Esophagus (tissue), 2 donors: ENCODE measurements around the gene ROPN1L. TPM values are rescaled to one million over a fixed set of nuclear protein-coding genes. Genes with fewer than 3 reads are reported as not detected.

Experiments
- H3K27ac ChIP-seq, 2 donors: one replicate each; pipeline ENCODE4 v1.5.1; 2013; ENCODE audit warnings: low read depth in 2 of 2, mild to moderate bottlenecking in 2 of 2, inconsistent platforms in 1 of 2, low read length in 1 of 2, moderate library complexity in 1 of 2
- H3K27me3 ChIP-seq, 2 donors: one replicate each; pipeline ENCODE4 v1.6.1; 2013; ENCODE audit warnings: low read length in 2 of 2, control low read depth in 1 of 2, mild to moderate bottlenecking in 1 of 2; ENCODE audit not compliant: insufficient read depth in 2 of 2, control insufficient read depth in 1 of 2
- H3K36me3 ChIP-seq, 2 donors: one replicate each; pipeline ENCODE4 v1.6.1; 2013; ENCODE audit warnings: low read length in 1 of 2; ENCODE audit not compliant: control insufficient read depth in 2 of 2, insufficient read depth in 2 of 2
- H3K4me1 ChIP-seq, 2 donors: one replicate each; pipeline ENCODE4 v1.6.1; 2013; ENCODE audit warnings: low read length in 1 of 2; ENCODE audit not compliant: control insufficient read depth in 2 of 2, insufficient read depth in 2 of 2
- H3K4me3 ChIP-seq, 2 donors: one replicate each; pipeline ENCODE4 v1.5.1; 2013; ENCODE audit warnings: low read length in 2 of 2, mild to moderate bottlenecking in 2 of 2, low read depth in 1 of 2, moderate library complexity in 1 of 2
- H3K9me3 ChIP-seq, 2 donors: one replicate each; pipeline ENCODE4 v1.6.1; 2013; ENCODE audit warnings: mild to moderate bottlenecking in 2 of 2, low read depth in 1 of 2, low read length in 1 of 2, moderate library complexity in 1 of 2; ENCODE audit not compliant: control insufficient read depth in 2 of 2, insufficient read depth in 1 of 2
- WGBS, 2 donors: extraction: QIAGEN DNeasy Blood & Tissue Kit; methylation state at CpG; one replicate each; pipeline ENCODE4 v1.1.7; 2013; 5-methylcytosine and 5-hydroxymethylcytosine counted together
- polyA plus RNA-seq, 2 donors: library from polyadenylated mRNA; stranded (reverse); fragments of 200-250 nt; gene quantifications; one replicate each; pipeline ENCODE4 v1.2.3, GENCODE V29; 2013
- donor health status: healthy with polysubstance abuse.
- donor health status: Bipolar disorder and iron deficiency.

The ROPN1L gene
- polyA plus RNA-seq, 2 donors, result 0.11 to 0.16 TPM

GRCh38 chr5:10471677-10472076, 30.0 kb downstream of the ROPN1L start:
- 92 to 98% methylated on average over 6 of the region's 6 CpGs for WGBS, 2 donors
- Histone ChIP-seq H3K9me3 (peaks cover 0 to 3% of the 10 kb centered on the region in 2 donors), H3K4me1 (no peaks in the 10 kb centered on the region), H3K27ac (no peak overlapping the region), H3K36me3 (no peaks in the 10 kb centered on the region), H3K4me3 (no peak overlapping the region), H3K27me3 (no peaks in the 10 kb centered on the region)

GRCh38 chr5:10474521-10475075, 32.9 kb downstream of the ROPN1L start:
- Histone ChIP-seq H3K4me1 (no peaks in the 10 kb centered on the region), H3K27me3 (no peaks in the 10 kb centered on the region), H3K27ac (no peak overlapping the region)

DNA sequence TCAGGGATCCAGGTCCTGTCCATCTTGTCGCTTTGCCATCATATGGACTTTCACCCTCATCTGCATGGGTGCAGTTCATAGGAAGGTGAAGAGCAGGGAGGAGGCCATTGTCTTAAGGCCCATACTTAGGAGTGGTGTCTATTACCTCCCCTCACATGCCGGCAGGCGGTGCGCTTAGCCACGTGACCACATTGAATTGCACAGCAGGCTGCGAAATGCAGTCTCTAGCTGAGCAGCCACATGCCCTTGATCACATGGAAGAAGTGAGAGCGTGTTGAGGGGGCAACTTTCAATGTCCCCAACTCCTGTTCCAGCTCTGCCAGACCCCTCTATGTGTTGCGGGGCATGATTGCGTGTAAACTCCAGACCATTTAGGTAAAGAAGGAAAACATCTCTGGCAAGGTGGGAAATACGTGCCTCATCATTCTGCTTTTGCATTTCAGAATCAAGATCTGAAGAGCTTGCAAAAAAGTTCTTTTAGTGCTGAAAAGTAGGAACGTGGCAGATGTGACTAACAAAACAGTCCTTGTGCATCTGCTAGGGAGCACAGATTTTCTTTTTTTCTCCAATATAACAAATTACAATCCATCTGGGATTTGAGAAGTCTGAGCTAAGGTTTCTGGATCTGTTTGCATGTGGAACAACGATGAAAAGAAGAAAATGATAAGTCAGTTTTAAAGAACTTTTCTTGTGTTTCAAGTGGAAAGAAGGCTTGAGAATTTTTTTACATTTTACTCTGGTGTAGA, 34.4 kb downstream of the ROPN1L start:
- Histone ChIP-seq H3K27ac (no peak overlapping the region), H3K4me1 (no peaks in the 10 kb centered on the region), H3K4me3 (no peak overlapping the region), H3K9me3 (peaks cover 0 to 3% of the 10 kb centered on the region in 2 donors), H3K36me3 (no peaks in the 10 kb centered on the region), H3K27me3 (no peaks in the 10 kb centered on the region)
- WGBS, 2 donors, result 87 to 90% methylated on average over 12 of the region's 12 CpGs

More at GRCh38 chr5:10474521-10475075, 32.9 kb downstream of the ROPN1L start:
- 73 to 85% methylated on average over 7 of the region's 7 CpGs for WGBS, 2 donors
- no peak overlapping the region for H3K4me3 ChIP-seq
- H3K36me3 ChIP-seq, result no peaks in the 10 kb centered on the region
- H3K9me3 ChIP-seq, result peaks cover 0 to 3% of the 10 kb centered on the region in 2 donors

GRCh38 chr5:10476878-10477277, 35.2 kb downstream of the ROPN1L start:
- H3K27ac ChIP-seq, result no peak overlapping the region
- no peaks in the 10 kb centered on the region for H3K4me1 ChIP-seq
- H3K9me3 ChIP-seq, result peaks cover 0 to 3% of the 10 kb centered on the region in 2 donors
- WGBS, 2 donors, result 87 to 91% methylated on average over 3 of the region's 3 CpGs
- H3K4me3 ChIP-seq, result no peak overlapping the region
- H3K36me3 ChIP-seq, result no peaks in the 10 kb centered on the region
- H3K27me3 ChIP-seq, result no peaks in the 10 kb centered on the region

DNA sequence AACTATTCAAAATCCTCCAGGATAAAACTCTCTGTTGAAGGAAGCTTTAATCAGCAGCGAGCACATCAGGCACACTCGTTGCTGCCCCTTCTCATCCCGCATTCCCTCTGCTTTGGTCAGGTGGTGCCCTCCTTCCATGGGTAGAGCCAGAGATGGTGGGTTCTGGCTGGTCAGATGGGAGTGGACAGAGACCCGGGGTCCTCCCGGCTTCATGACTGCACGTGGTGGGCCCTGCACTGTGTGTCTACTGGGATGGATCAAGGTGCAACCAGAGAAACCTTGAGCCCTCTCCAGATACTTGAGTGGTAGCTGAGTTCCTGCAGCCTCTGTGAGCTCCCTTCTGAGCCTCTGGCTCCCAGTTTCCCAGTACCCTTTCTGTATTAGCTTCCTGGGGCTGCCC, 36.3 kb downstream of the ROPN1L start:
- 95 to 97% methylated on average over 6 of the region's 6 CpGs for WGBS, 2 donors

GRCh38 chr5:10478436-10478835, 36.8 kb downstream of the ROPN1L start:
- no peaks in the 10 kb centered on the region for H3K4me1 ChIP-seq
- no peaks in the 10 kb centered on the region for H3K36me3 ChIP-seq
- H3K4me3 ChIP-seq, result no peak overlapping the region
- no peak overlapping the region for H3K27ac ChIP-seq
- H3K27me3 ChIP-seq, result no peaks in the 10 kb centered on the region
- WGBS, 2 donors, result 64 to 67% methylated on average over 5 of the region's 5 CpGs
- peaks cover 0 to 3% of the 10 kb centered on the region in 2 donors for H3K9me3 ChIP-seq

More for the DNA sequence above, 36.3 kb downstream of the ROPN1L start:
- no peak overlapping the region for H3K27ac ChIP-seq
- no peaks in the 10 kb centered on the region for H3K36me3 ChIP-seq
- H3K9me3 ChIP-seq, result peaks cover 0 to 3% of the 10 kb centered on the region in 2 donors
- no peaks in the 10 kb centered on the region for H3K4me1 ChIP-seq
- H3K4me3 ChIP-seq, result no peak overlapping the region
- no peaks in the 10 kb centered on the region for H3K27me3 ChIP-seq

DNA sequence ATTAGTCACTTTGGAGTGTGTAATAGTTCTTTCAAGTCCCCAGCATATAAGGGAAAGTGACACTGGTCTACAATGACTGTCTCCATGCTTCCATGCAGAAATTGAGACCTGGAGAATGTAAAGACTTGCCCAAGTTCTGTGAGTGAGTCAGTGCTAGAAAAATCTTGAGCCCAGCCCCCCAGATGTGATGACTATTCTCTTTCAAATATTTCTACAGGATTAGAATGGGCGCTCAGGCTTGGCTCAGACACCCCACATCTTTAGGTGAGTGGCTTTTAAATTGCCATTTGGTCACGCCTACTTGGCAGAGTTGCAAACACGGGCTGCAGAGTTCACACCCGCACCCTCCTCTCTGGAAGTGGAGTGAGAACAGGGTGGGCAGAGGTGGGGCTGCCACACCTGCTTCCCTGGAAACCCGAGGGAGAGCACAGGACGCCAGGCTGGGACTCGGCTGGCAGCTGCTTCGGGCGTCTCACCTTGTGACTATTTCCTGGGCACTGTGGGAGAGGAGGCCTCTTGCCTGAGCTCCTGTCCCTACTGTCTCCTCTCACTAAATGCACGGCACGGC, 37.6 kb downstream of the ROPN1L start:
- Histone ChIP-seq H3K4me1 (no peaks in the 10 kb centered on the region), H3K27me3 (no peaks in the 10 kb centered on the region), H3K4me3 (no peak overlapping the region), H3K27ac (peak overlapping the region in 1 of 2 donors; percentile 15), H3K9me3 (peaks cover 0 to 3% of the 10 kb centered on the region in 2 donors), H3K36me3 (no peaks in the 10 kb centered on the region)
- 41 to 43% methylated on average over 11 of the region's 11 CpGs for WGBS, 2 donors

DNA sequence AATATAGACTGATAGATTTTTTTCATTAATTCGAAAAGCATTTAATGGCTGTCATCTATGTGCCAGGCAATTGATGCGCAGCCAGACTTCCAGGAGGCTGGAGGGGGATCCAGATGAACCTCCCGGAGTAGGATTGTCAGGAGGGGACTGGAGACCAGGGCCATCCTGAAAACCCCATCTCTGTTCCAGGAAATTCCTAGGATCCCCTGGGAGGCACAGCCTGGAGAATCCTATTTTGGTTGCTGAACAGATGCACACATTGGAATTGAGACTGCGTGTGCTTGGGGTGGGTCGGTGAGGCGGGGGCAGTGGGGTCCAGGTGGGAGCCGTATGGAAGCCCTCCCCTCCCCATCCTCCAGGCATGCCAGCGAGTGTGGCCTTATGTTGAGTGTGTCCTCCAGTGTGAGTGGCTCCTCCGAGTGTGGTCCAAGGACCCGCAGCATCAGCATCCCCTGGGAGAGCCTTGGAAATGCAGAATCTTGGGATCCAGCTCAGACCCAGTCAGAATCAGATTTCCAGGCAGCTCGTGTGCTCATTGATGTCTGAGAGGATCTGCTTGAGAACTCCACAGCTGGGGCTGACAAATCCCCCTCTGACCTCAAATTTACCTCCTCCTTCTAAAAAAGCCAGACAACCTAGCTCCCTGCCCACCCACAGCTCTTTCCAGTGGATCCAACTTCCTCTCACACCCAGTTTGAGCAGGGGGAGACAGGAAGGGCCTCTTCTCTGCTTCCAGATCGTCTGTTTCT, 38.7 kb downstream of the ROPN1L start:
- Histone ChIP-seq H3K9me3 (no peaks in the 10 kb centered on the region), H3K36me3 (no peaks in the 10 kb centered on the region), H3K27ac (no peak overlapping the region), H3K4me3 (no peak overlapping the region), H3K4me1 (no peaks in the 10 kb centered on the region), H3K27me3 (no peaks in the 10 kb centered on the region)
- WGBS, 2 donors, result 84 to 85% methylated on average over 12 of the region's 12 CpGs

DNA sequence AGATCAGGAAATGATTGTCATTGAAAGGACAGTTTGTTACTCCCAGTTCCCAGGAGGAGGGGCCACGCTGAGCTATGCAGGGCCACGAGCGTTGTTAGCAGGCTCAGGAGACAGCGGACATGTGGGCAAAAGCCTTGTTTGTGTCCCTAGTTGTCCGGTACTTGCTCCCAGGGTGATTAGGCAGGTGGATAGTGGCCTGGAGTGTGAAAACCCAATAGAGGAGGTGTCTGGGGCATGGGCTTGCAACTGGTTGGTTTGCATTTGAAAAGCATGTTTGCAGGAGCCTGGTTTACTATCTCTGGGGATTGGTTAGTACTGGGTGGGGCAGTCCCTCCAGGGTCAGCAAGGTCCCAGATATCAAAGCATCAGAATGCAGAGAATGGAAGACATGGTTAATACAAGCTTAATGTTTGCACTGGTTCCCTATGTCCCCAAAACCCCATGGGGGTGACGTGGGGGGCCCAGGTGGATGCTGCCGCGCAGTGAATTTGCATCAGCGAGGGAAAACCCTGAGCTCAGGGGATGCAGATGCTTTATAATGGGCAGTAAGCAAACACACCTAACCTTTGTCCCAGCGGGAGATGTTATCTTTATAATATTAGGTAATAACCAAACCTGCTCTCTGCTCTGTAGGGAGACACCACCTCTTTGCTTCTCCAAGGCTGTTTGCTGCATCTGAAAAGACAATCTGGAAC, 39.7 kb downstream of the ROPN1L start:
- Histone ChIP-seq H3K27me3 (no peaks in the 10 kb centered on the region), H3K4me3 (no peak overlapping the region), H3K4me1 (no peaks in the 10 kb centered on the region), H3K27ac (no peak overlapping the region), H3K9me3 (no peaks in the 10 kb centered on the region), H3K36me3 (no peaks in the 10 kb centered on the region)
- WGBS, 2 donors, result 67 to 83% methylated on average over 10 of the region's 10 CpGs
